ENCODE results near the gene MEGF10. TPM values are rescaled to one million over a fixed set of nuclear protein-coding genes. Genes with fewer than 3 reads are reported as not detected.

The MEGF10 gene
- total RNA-seq, 3 donors from 2014 or later = 0.48 to 14.4 (median 2.3) TPM

- Histone ChIP-seq H3K4me1 (no peaks in the 10 kb centered on the region), H3K27me3 (no peaks in the 10 kb centered on the region), H3K4me3 (no peak overlapping the region), H3K27ac (no peak overlapping the region), H3K9me3 (no peaks in the 10 kb centered on the region), H3K36me3 (no peaks in the 10 kb centered on the region)
- TF ChIP-seq POLR2A (IDR thresholded peaks at IDR 0.05) = no peak
- no peak for TF ChIP-seq POLR2AphosphoS5 (IDR thresholded peaks at IDR 0.05)
- no peak for DNase-seq (ENCODE audit: low spot score in 2 of 2)
- intact Hi-C loops (cut with DNase I; ENCODE audit: low total_unique reads) = no loop called here
Observed at GRCh38 chr5:127498548-127498947, 208.0 kb downstream of the MEGF10 start.

GRCh38 chr5:127505905-127506304 is 215.3 kb downstream of the MEGF10 start:
- Histone ChIP-seq H3K4me1 (no peaks in the 10 kb centered on the region), H3K4me3 (no peak overlapping the region), H3K27ac (no peak overlapping the region), H3K9me3 (no peaks in the 10 kb centered on the region), H3K27me3 (no peaks in the 10 kb centered on the region), H3K36me3 (no peaks in the 10 kb centered on the region)
- intact Hi-C loops (cut with DNase I; ENCODE audit: low total_unique reads) = no loop called here
- no peak for TF ChIP-seq POLR2A (IDR thresholded peaks at IDR 0.05)
- no peak for TF ChIP-seq POLR2AphosphoS5 (IDR thresholded peaks at IDR 0.05)
- no peak for TF ChIP-seq CTCF (IDR thresholded peaks at IDR 0.05)
- no peak for DNase-seq (ENCODE audit: low spot score in 2 of 2)

GRCh38 chr5:127506616-127507015 is 216.0 kb downstream of the MEGF10 start:
- H3K27ac ChIP-seq = no peak overlapping the region

GRCh38 chr5:127508644-127509373 is 218.2 kb downstream of the MEGF10 start:
- Histone ChIP-seq H3K36me3 (no peaks in the 10 kb centered on the region), H3K4me1 (no peaks in the 10 kb centered on the region), H3K27ac (no peak overlapping the region), H3K9me3 (no peaks in the 10 kb centered on the region), H3K4me3 (no peak overlapping the region), H3K27me3 (no peaks in the 10 kb centered on the region)
- no peak for TF ChIP-seq CTCF (IDR thresholded peaks at IDR 0.05)
- no peak for TF ChIP-seq POLR2AphosphoS5 (IDR thresholded peaks at IDR 0.05)
- TF ChIP-seq POLR2A (IDR thresholded peaks at IDR 0.05) = no peak
- DNase-seq (ENCODE audit: low spot score in 2 of 2) = no peak
- intact Hi-C loops (cut with DNase I; ENCODE audit: low total_unique reads) = no loop called here

More at GRCh38 chr5:127506616-127507015, 216.0 kb downstream of the MEGF10 start:
- Histone ChIP-seq H3K36me3 (no peaks in the 10 kb centered on the region), H3K4me3 (no peak overlapping the region), H3K4me1 (no peaks in the 10 kb centered on the region), H3K9me3 (no peaks in the 10 kb centered on the region), H3K27me3 (no peaks in the 10 kb centered on the region)
- TF ChIP-seq CTCF (IDR thresholded peaks at IDR 0.05) = no peak
- TF ChIP-seq POLR2A (IDR thresholded peaks at IDR 0.05) = no peak
- TF ChIP-seq POLR2AphosphoS5 (IDR thresholded peaks at IDR 0.05) = no peak
- intact Hi-C loops (cut with DNase I; ENCODE audit: low total_unique reads) = no loop called here
- no peak for DNase-seq (ENCODE audit: low spot score in 2 of 2)

Other genes starting within 250 kb of the MEGF10 start
- gene C5orf63, start 217.3 kb upstream of the MEGF10 start, total RNA-seq = 1 to 10 TPM; 2.4 to 5.6 (median 4.0) TPM
- 10 to 100 TPM; 37.8 to 59.1 (median 53.7) TPM for gene PRRC1, start 226.8 kb downstream of the MEGF10 start, total RNA-seq